Osteoblast (primary cell): Measurements from ENCODE around the gene SNCB. TPM values are rescaled to one million over a fixed set of nuclear protein-coding genes. Genes with fewer than 3 reads are reported as not detected.

Experiments used
- DNase-seq: peaks from one replicate; pipeline ENCODE4 v3.0.0; 2011; ENCODE audit warnings: low spot score, mixed read lengths; ENCODE audit not compliant: insufficient read length; ENCODE audit errors: missing footprints
- H2AFZ ChIP-seq: 2 replicates; pipeline ENCODE4 v1.6.0; 2011; ENCODE audit warnings: mild to moderate bottlenecking, low read length
- H3K27ac ChIP-seq: 2 replicates; pipeline ENCODE4 v1.5.1; 2011; ENCODE audit warnings: mild to moderate bottlenecking, low read depth, low read length, moderate library complexity
- H3K27me3 ChIP-seq: 2 replicates; pipeline ENCODE4 v1.6.0; 2012; ENCODE audit warnings: mild to moderate bottlenecking, control low read depth, inconsistent platforms, low read length, moderate library complexity; ENCODE audit not compliant: insufficient read depth
- H3K36me3 ChIP-seq: 2 replicates; pipeline ENCODE4 v1.5.1; 2011; ENCODE audit warnings: mild to moderate bottlenecking, low read length, control low read depth, moderate library complexity; ENCODE audit not compliant: insufficient read depth
- H3K4me1 ChIP-seq: 2 replicates; pipeline ENCODE4 v1.5.1; 2011; ENCODE audit warnings: mild to moderate bottlenecking, low read length, control low read depth, moderate library complexity; ENCODE audit not compliant: insufficient read depth
- H3K4me2 ChIP-seq: 2 replicates; pipeline ENCODE4 v1.6.0; 2011; ENCODE audit warnings: mild to moderate bottlenecking, low read length; ENCODE audit not compliant: insufficient read depth
- H3K4me3 ChIP-seq: fragments of 200-600 bp; sonication (generic); 3 replicates; pipeline ENCODE4 v1.5.1; 2012; ENCODE audit warnings: mild to moderate bottlenecking, low read length, inconsistent platforms; ENCODE audit not compliant: insufficient read depth
- H3K79me2 ChIP-seq: 2 replicates; pipeline ENCODE4 v1.6.0; 2012; ENCODE audit warnings: mild to moderate bottlenecking, low read length, control low read depth, inconsistent platforms; ENCODE audit not compliant: insufficient read depth
- H3K9me3 ChIP-seq: 2 replicates; pipeline ENCODE4 v1.5.1; 2011; ENCODE audit warnings: low read depth, low read length, control low read depth
- H4K20me1 ChIP-seq: 2 replicates; pipeline ENCODE4 v1.6.0; 2012; ENCODE audit warnings: mild to moderate bottlenecking, low read length, control low read depth; ENCODE audit not compliant: insufficient read depth
- CTCF ChIP-seq: IDR thresholded peaks from 2 replicates; pipeline ENCODE4 v1.5.1; 2011; ENCODE audit warnings: mild to moderate bottlenecking, low read depth, low read length, moderate library complexity; ENCODE audit errors: extremely low read depth
- total RNA-seq: library from RNA; depleted of rRNA; stranded (reverse); fragments of >200 nt; gene quantifications from 2 replicates; pipeline ENCODE4 v1.2.3, GENCODE V29; 2012

SNCB gene
- total RNA-seq, 1 donor, result not detected

GRCh38 chr5:176579323-176579722, 51.0 kb downstream of the SNCB start:
- no peak overlapping the region for H2AFZ ChIP-seq
- DNase-seq, result no peak
- TF ChIP-seq CTCF, result no peak

GRCh38 chr5:176578391-176578808, 51.9 kb downstream of the SNCB start:
- Histone ChIP-seq H3K27ac (no peak overlapping the region), H3K27me3 (no peaks in the 10 kb centered on the region), H3K9me3 (no peaks in the 10 kb centered on the region), H3K4me2 (no peak overlapping the region), H2AFZ (no peak overlapping the region), H3K4me1 (no peaks in the 10 kb centered on the region), H4K20me1 (no peaks in the 10 kb centered on the region), H3K4me3 (no peak overlapping the region), H3K36me3 (no peaks in the 10 kb centered on the region), H3K79me2 (no peaks in the 10 kb centered on the region)
- peak; percentile 48 for TF ChIP-seq CTCF
- peak; percentile 94 for DNase-seq

More at GRCh38 chr5:176579323-176579722, 51.0 kb downstream of the SNCB start:
- no peaks in the 10 kb centered on the region for H3K4me1 ChIP-seq
- H3K27me3 ChIP-seq, result no peaks in the 10 kb centered on the region
- H3K27ac ChIP-seq, result no peak overlapping the region
- H4K20me1 ChIP-seq, result no peaks in the 10 kb centered on the region
- no peaks in the 10 kb centered on the region for H3K79me2 ChIP-seq
- H3K4me3 ChIP-seq, result no peak overlapping the region
- H3K4me2 ChIP-seq, result no peak overlapping the region
- no peaks in the 10 kb centered on the region for H3K36me3 ChIP-seq
- no peaks in the 10 kb centered on the region for H3K9me3 ChIP-seq

GRCh38 chr5:176577312-176578176, 52.8 kb downstream of the SNCB start:
- no peak for TF ChIP-seq CTCF
- no peaks in the 10 kb centered on the region for H3K27me3 ChIP-seq
- no peaks in the 10 kb centered on the region for H3K36me3 ChIP-seq
- H3K4me2 ChIP-seq, result no peak overlapping the region
- no peak overlapping the region for H2AFZ ChIP-seq
- no peaks in the 10 kb centered on the region for H4K20me1 ChIP-seq
- no peaks in the 10 kb centered on the region for H3K4me1 ChIP-seq
- no peak overlapping the region for H3K4me3 ChIP-seq
- H3K27ac ChIP-seq, result no peak overlapping the region
- H3K9me3 ChIP-seq, result no peaks in the 10 kb centered on the region
- no peaks in the 10 kb centered on the region for H3K79me2 ChIP-seq
- DNase-seq, result no peak
